Globus pallidus (tissue), 1 donor: ENCODE data around the gene INHA.

Experiments
- DNase-seq: peaks from one replicate; pipeline ENCODE4 v3.0.0-alpha.2; 2015; ENCODE audit warnings: low spot score

Gene INHA

GRCh38 chr2:219574484-219575311, 2.6 kb downstream of the INHA start:
- DNase-seq = no peak

DNA sequence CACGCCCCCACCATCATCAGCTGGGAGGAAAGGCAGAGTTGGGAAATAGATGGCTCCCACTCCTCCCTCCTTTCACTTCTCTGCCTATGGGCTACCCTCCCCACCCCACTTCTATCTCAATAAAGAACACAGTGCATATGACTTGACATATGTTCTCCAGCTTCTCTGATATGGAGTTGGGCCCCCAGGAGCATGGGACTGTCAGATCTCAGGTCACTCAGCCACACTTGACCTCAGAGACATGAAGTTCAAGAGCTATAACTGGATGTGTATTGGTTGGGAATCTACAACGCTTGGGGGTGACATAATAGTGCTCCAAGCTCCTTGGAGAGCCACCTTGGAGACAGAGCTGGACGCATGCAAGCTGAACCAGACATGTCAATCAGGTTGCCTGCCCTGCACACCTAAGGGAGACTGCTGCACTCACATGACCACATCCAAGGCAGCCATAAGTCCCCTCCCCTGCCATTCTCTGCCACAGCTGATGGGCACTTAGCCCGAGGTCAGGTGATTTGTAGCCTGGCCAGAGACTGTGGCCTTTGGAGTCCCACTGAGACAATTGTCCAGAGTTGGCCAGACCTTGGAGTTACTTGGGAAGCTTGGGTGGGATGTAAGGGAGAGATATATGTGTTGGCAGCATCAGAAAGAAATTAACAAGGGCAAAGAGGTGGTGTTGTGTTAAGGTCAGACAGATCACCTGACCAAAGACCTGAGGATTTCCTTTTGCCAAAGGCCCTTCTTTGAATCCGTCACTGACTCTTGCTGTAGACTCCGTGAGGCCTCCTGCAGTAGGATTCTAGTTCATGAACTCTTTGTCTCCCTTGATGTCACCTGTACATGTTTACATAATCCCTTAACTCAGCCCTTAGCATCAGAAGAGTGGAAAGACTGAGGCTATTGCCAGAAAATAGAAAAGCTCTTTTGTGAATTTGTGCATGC, 3.7 kb downstream of the INHA start:
- DNase-seq = no peak

DNA sequence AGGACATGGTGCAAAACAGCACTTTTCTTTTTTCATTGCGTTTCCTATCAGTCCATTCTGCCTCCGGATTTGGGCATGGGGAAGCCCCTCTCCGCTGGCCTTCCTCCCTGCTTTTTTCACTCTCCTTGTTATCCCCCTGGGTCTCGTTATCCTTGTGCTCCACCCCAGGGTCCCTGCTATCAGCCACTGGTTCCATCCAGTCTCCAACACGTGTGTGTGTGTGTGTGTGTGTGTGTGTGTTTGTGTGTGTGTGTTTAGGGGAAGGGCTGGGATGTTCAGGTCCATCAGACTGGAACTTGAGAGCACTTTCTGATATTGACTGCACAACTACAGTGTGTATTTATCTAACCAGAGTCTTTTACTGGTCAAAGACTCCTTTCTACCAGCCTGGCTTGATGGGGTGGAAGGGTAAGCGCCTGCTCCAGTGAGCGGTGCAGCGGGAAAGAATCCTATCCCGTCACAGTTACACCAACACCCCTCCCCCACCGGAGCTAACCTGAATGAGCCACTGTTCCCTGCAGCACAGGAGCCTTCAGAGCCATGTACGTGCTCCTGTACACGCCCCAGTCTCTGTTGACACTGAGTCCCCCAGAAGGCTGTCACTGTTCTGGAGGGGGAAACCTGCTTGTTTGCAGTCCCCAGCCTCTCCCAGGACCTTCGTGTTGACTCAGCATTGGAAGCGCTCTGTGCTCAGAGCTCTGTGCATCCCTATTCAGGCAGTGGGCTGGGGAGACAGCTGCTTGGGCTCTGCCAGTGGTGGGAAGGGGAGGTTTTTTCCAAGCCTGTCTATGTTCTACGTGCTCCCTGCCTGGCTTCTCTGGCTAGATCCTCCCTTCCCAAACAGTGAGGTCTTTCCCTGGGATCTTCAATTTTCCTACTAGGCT, 4.6 kb downstream of the INHA start:
- DNase-seq = no peak

GRCh38 chr2:219578811-219579613, 6.9 kb downstream of the INHA start:
- no peak for DNase-seq

DNA sequence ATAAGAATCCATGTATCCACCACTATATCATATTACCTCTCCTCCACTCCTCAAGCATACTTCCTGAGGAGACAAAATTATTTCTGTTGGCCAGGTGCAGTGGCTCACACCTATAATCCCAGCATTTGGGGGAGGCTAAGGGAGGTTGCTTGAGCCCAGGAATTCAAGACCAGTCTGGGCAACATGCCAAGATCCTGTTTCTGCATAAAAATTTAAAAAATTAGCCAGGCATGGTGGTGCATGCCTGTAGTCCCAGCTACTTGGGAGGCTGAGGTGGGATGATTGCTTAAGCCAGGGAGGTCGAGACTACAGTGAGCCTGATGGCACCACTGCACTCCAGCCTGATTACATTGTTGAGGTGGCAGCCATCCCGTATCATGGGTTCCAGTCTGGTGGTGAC, 9.2 kb downstream of the INHA start:
- no peak for DNase-seq

DNA sequence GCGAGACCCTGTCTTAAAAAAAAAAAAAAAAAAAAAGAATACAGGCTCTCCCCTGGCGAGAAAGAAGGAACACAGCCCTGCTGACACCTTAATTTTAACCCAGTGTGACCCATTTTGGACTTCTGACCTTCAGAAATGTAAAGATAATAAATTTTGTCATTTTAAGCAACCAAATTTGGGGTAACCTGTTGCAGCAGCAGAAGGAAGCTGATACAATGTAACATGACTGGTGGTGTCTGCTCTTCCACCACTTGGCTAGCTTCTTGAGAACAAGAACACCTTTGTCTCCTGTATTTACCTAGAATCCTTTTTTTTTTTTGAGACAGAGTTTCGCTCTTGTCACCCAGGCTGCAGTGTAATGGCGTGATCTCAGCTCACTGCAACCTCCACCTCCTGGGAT, 19.0 kb downstream of the INHA start:
- DNase-seq = no peak

- DNase-seq = no peak
Observed at GRCh38 chr2:219592736-219593135, 20.6 kb downstream of the INHA start.

GRCh38 chr2:219593154-219593553, 21.0 kb downstream of the INHA start:
- DNase-seq = no peak

DNA sequence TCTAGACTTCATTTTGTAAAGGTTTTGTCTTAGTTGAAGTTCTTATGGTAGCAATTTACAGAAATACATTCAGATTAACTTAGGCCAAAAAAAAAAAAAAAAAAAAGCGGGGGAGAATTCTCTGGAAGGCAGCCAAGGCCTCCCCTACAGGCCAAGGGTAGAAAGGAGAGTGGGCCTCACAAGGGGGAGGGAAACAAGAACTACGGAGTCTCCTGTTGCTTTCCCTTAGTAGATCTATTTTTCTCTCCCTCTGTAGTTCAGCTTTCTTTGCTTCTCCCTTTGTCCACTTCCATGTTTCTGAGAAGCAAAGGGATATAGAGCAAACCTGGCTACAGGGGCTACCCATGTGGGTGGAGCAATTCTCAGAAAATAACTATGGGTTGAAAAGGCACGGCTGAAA, 23.1 kb downstream of the INHA start:
- no peak for DNase-seq

DNA sequence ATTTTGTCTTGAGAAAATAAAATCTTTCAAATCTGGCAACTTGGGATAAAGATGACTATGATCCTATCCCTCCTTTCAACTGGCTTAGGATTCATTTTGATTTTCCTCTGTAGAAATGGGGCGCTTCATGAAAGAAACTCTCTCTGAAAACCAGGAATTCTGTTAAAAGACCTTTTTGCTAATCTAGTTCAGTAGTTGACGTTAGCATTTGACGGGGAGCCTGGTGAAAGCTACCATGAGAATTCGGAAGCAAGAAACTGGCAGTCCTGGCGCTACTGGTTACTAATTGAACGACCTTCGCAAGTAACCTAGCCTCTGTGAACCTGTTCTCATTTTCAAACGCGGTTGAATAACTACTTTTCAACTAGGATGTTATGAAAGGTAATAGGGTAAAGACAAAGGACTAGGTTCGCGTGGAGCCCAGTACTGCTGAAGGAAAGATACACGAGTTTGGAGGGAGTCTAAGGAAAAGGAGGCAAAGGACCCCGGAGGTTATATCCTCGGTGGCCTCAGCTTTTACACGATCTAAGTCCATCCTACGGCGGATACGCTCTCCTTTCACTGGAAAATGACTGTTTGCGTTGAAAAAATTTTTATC, 24.9 kb downstream of the INHA start:
- DNase-seq = no peak

DNA sequence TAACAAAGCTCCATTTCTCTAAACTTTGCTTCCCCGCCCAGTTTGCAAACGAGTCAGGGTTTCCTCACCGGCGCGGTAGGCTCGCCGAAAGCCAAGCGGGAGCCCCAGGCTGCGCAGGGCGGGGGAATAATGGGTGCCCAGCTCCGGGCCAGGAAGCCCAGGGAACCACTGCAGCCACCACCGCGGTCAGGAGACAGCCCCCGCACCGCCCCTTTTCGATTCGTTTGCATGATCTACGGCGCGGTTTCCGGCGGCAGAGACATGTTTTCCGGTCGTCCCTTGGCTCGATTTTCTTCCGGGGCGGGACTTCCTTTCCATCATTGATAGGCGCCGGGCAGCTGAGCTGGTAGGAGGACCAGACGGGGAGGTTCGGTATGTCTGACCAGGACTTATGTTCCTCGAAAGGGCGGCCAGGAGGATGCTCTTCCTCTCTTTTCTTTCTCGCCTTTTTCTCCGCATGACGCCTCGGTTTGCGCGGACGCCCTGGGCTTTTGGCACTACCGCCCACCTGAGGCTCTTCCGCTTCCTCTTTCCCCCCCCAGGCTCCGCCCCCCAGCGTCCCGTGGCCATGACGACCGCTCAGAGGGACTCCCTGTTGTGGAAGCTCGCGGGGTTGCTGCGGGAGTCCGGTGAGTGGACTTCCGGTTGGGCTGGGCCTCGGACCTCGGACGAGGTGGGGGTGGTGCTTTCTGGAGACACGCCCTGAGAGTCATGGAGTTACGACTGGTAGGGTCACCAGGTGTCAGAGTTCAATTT, 25.6 kb downstream of the INHA start, which contains the start of gene STK11IP:
TSS of gene STK11IP (plus strand) at position 306 of the 756 bp plus-strand sequence. CDS start at position 569, 263 bp downstream.
- DNase-seq = peak; percentile 96

GRCh38 chr2:219598308-219599078, 26.4 kb downstream of the INHA start:
- DNase-seq = no peak

DNA sequence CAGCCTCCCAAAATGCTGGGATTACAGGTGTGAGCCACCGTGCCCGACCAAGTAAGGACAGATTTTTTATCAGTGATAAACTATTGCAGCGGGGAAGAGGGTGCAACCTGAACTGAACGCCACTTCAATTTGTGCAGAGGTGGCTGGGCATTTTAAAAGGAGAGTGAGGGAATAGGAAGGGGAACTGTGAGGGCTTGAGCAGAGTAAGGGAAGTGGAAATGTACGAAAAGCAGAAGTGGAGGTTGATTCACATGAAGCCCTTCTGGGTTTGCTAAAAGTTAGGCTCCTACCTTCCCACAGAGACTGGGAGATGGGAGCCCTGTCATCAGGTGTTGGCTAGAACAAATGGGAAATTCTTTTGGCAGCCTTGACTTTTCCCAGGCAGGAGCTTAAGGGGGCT, 31.7 kb downstream of the INHA start:
- peak; percentile 37 for DNase-seq

- DNase-seq = no peak
Observed at GRCh38 chr2:219605607-219605954, 33.5 kb downstream of the INHA start.

- no peak for DNase-seq
Observed at GRCh38 chr2:219607931-219608330, 35.8 kb downstream of the INHA start.

GRCh38 chr2:219608399-219608964, 36.4 kb downstream of the INHA start:
- no peak for DNase-seq

GRCh38 chr2:219609149-219609750, 37.1 kb downstream of the INHA start:
- no peak for DNase-seq

DNA sequence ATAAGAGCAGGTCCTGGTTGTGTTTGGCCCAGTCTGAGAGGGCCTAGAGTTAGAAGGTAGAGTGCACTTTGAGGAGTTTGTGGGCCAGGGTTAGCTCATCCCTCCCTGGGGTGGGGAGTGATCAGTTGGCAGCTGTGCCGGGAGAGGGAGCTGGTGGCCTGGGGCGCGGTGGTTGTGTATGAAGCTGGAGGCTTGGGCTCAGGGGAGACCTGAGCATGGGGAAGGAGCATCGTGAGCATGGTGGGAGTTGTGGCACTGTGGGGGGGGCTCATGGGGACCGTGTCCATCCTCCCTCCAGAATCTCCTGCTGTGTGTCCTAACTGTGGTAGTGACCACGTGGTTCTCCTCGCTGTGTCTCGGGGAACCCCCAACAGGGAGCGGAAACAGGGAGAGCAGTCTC, 39.2 kb downstream of the INHA start:
- DNase-seq = no peak
